Endothelial cell of umbilical vein (primary cell): ENCODE results near the gene PLAAT2. TPM values are rescaled to one million over a fixed set of nuclear protein-coding genes. Genes with fewer than 3 reads are reported as not detected.
A peak's percentile ranks its signal among the peaks of the same experiment; 100 is the strongest.

Experiments used
- BruUV-seq: library from RNA; stranded (reverse); fragments of 400-500 nt; replicated peaks from 2 replicates; lab custom pipeline; 2021; lab: Mats Ljungman, UMichigan
- CTCF ChIA-PET: fragments of 300-600, 350-600 bp; sonication (Branson Sonifier 250); formaldehyde crosslinking; loops from one replicate; lab custom pipeline; 2021; ENCODE audit warnings: antibody characterized with exemption, inconsistent platforms; lab: Charles Lee
- POLR2A ChIA-PET: fragments of 300-600, 350-600 bp; sonication (Branson Sonifier 250); formaldehyde crosslinking; loops from one replicate; lab custom pipeline; 2021; ENCODE audit warnings: antibody characterized with exemption, inconsistent platforms; lab: Charles Lee
- DNase-seq: peaks from one replicate; pipeline ENCODE4 v3.0.0-alpha.2; 2011; ENCODE audit warnings: low read depth, low spot score
- FAIRE-seq: peaks from 2 replicates; lab custom pipeline; 2011; peaks lifted over from hg19 to GRCh38; lab: Jason Lieb, UNC
- H2AFZ ChIP-seq: 2 replicates; pipeline ENCODE4 v1.6.0; 2012; ENCODE audit warnings: low read depth, low read length, control low read depth, inconsistent platforms
- H3K27ac ChIP-seq: 2 replicates; pipeline ENCODE4 v1.5.1; 2011; ENCODE audit warnings: low read depth, mild to moderate bottlenecking, control low read depth, low read length, moderate library complexity; ENCODE audit not compliant: insufficient read depth
- H3K27me3 ChIP-seq, 2 experiments: 2 replicates each; pipeline versions ENCODE4 v1.6.0 to v1.6.1; 2011; ENCODE audit warnings: low read length in 2 of 2, mixed read lengths in 1 of 2; ENCODE audit not compliant: control insufficient read depth in 2 of 2, insufficient read depth in 2 of 2
- H3K36me3 ChIP-seq, 2 experiments: 2 replicates in 1 of 2; 3 replicates in 1 of 2; pipeline ENCODE4 v1.5.1; 2011; ENCODE audit warnings: low read length in 2 of 2, mild to moderate bottlenecking in 1 of 2, moderate library complexity in 1 of 2; ENCODE audit not compliant: control insufficient read depth in 2 of 2, insufficient read depth in 2 of 2; ENCODE audit errors: extremely low read depth in 1 of 2
- H3K4me1 ChIP-seq: 3 replicates; pipeline ENCODE4 v1.5.1; 2011; ENCODE audit warnings: mild to moderate bottlenecking, low read length; ENCODE audit not compliant: control insufficient read depth, insufficient read depth; ENCODE audit errors: extremely low read depth
- H3K4me2 ChIP-seq: 2 replicates; pipeline ENCODE4 v1.6.1; 2011; ENCODE audit warnings: low read length, control low read depth, mixed read lengths; ENCODE audit not compliant: insufficient read depth
- H3K4me3 ChIP-seq, 3 experiments: fragments of 200-600 bp in 1 of 3; sonication (generic), shearing (Covaris generic) in 1 of 3; replicated peaks in 1 of 3; 2 replicates each; pipeline ENCODE4 v1.5.1; 2011 to 2016; ENCODE audit warnings: control low read depth in 3 of 3, low read length in 3 of 3, mild to moderate bottlenecking in 2 of 3, inconsistent platforms in 1 of 3, low read depth in 1 of 3, moderate library complexity in 1 of 3; ENCODE audit not compliant: insufficient read depth in 1 of 3
- H3K79me2 ChIP-seq: 2 replicates; pipeline ENCODE4 v1.6.0; 2012; ENCODE audit warnings: low read length, inconsistent platforms; ENCODE audit not compliant: control insufficient read depth, insufficient read depth
- H3K9ac ChIP-seq: replicated peaks from 2 replicates; pipeline ENCODE3; 2011; ENCODE audit warnings: low read length, control low read depth; ENCODE audit not compliant: insufficient read depth; ENCODE audit errors: extremely low read depth
- H3K9me1 ChIP-seq: replicated peaks from 3 replicates; pipeline ENCODE4 v1.6.0; 2011; ENCODE audit warnings: mild to moderate bottlenecking, low read length; ENCODE audit not compliant: control insufficient read depth, insufficient read depth; ENCODE audit errors: extremely low read depth
- H3K9me3 ChIP-seq: replicated peaks from 2 replicates; pipeline ENCODE4 v1.5.1; 2012; ENCODE audit warnings: low read length, inconsistent platforms; ENCODE audit not compliant: control insufficient read depth, insufficient read depth
- H4K20me1 ChIP-seq: replicated peaks from 2 replicates; pipeline ENCODE3; 2011; ENCODE audit warnings: mild to moderate bottlenecking, low read length; ENCODE audit not compliant: control insufficient read depth, insufficient read depth; ENCODE audit errors: extremely low read depth
- CTCF ChIP-seq, 2 donors: IDR thresholded peaks; 1 replicate in 1 of 2; 2 replicates in 1 of 2; pipeline ENCODE4 v1.5.1; 2011; ENCODE audit warnings: low read length in 2 of 2, mild to moderate bottlenecking in 2 of 2, moderate library complexity in 2 of 2, control low read depth in 1 of 2, inconsistent platforms in 1 of 2, low read depth in 1 of 2; ENCODE audit not compliant: insufficient read depth in 1 of 2; ENCODE audit errors: extremely low read depth in 1 of 2
- EZH2 ChIP-seq: IDR thresholded peaks from 2 replicates; pipeline ENCODE4 v1.6.1; 2012; ENCODE audit warnings: borderline replicate concordance, low read depth, mild to moderate bottlenecking, moderate library complexity, low read length, inconsistent platforms; ENCODE audit not compliant: severe bottlenecking
- JUN ChIP-seq: IDR thresholded peaks from 2 replicates; pipeline ENCODE4 v1.6.1; 2011; ENCODE audit warnings: borderline replicate concordance, low read depth; ENCODE audit not compliant: insufficient read length, insufficient read depth
- MYC ChIP-seq: IDR thresholded peaks from one replicate; pipeline ENCODE4 v1.6.1; 2011; ENCODE audit warnings: mild to moderate bottlenecking, low read depth, low read length
- POLR2A ChIP-seq: IDR thresholded peaks from 2 replicates; pipeline ENCODE4 v1.6.1; 2012; ENCODE audit warnings: low read depth, mild to moderate bottlenecking, control low read depth, low read length
- dilution Hi-C: fragments of 300-500 bp; cut with MboI; formaldehyde crosslinking; loops from one replicate; pipeline ENCODE4 v1.15.0; 2019; ENCODE audit warnings: low sequenced_read_pairs; ENCODE audit not compliant: extremely low pct_ligation_motif_present
- intact Hi-C: fragments of 100-400 bp; cut with micrococcal nuclease; formaldehyde crosslinking; loops from one replicate; pipeline ENCODE4 v1.10.0; 2022
- polyA plus RNA-seq, 4 experiments: library from polyadenylated mRNA; depleted of rRNA in 3 of 4; stranded (reverse) in 3 of 4; unstranded in 1 of 4; fragments of >200 nt; gene quantifications; 2 replicates each; pipeline versions ENCODE4 v1.2.1 to v1.2.3, GENCODE V29; 2011 to 2012; ENCODE audit warnings: missing spikeins in 1 of 4
- total RNA-seq: library from RNA; stranded (reverse); gene quantifications from 2 replicates; pipeline ENCODE4 v1.2.3, GENCODE V29; 2021

The PLAAT2 gene
- total and polyA plus RNA-seq, 2 donors (not counting 3 experiments of a cell fraction or from before 2014, with no cell fraction given) = 0.40 TPM; not detected in 1

- POLR2A ChIA-PET = no interaction called here
- no peak overlapping the region for H3K4me2 ChIP-seq
- no peaks in the 10 kb centered on the region for H3K9me3 ChIP-seq
- DNase-seq (no peak), FAIRE-seq (peak; percentile 33)
- BruUV-seq = no TSS peak
- no peaks in the 10 kb centered on the region for H3K4me1 ChIP-seq
- H3K27ac ChIP-seq = no peak overlapping the region
- dilution Hi-C loops (no loop called here), intact Hi-C loops (no loop called here)
- H2AFZ ChIP-seq = no peak overlapping the region
- CTCF ChIA-PET = interaction anchor here (0.6 to 4.2 kb wide), 3 partner anchors 29 to 472 kb away, joined by 3 to 18 read pairs (median 4); no protein-coding TSS in a partner anchor
- peak in 1 of 2 donors; percentile 18 for TF ChIP-seq CTCF (IDR thresholded peaks at IDR 0.05; ENCODE audit: extremely low read depth in 1 of 2, insufficient read depth in 1 of 2, low read depth in 1 of 2, low read length in 2 of 2)
- TF ChIP-seq JUN = no peak
- no peaks in the 10 kb centered on the region for H3K36me3 ChIP-seq
- no peak overlapping the region for H3K4me3 ChIP-seq
- peaks cover 0 to 11% of the 10 kb centered on the region in 2 experiments for H3K27me3 ChIP-seq
- H3K9me1 ChIP-seq = no peaks in the 10 kb centered on the region
- H3K9ac ChIP-seq = no peak overlapping the region
- no peaks in the 10 kb centered on the region for H3K79me2 ChIP-seq
- H4K20me1 ChIP-seq = no peaks in the 10 kb centered on the region
Observed at GRCh38 chr11:63508009-63508408, 55.2 kb downstream of the PLAAT2 start.

GRCh38 chr11:63507511-63507910 lies 55.7 kb downstream of the PLAAT2 start:
- no peaks in the 10 kb centered on the region for H3K9me1 ChIP-seq
- dilution Hi-C loops = no loop called here
- no peak overlapping the region for H3K27ac ChIP-seq
- no peaks in the 10 kb centered on the region for H3K9me3 ChIP-seq
- no peak overlapping the region for H2AFZ ChIP-seq
- FAIRE-seq (no peak), DNase-seq (no peak)
- CTCF ChIA-PET = interaction anchor here (1.2 to 4.2 kb wide), 2 partner anchors 28 to 472 kb away, joined by 4 to 18 read pairs; no protein-coding TSS in a partner anchor
- POLR2A ChIA-PET = no interaction called here
- H3K27me3 ChIP-seq = peaks cover 0 to 11% of the 10 kb centered on the region in 2 experiments
- no peak for TF ChIP-seq EZH2
- no peak for TF ChIP-seq POLR2A
- no peak for TF ChIP-seq MYC
- H3K4me2 ChIP-seq = no peak overlapping the region
- H3K36me3 ChIP-seq = no peaks in the 10 kb centered on the region
- H3K79me2 ChIP-seq = no peaks in the 10 kb centered on the region
- BruUV-seq = no TSS peak
- no peaks in the 10 kb centered on the region for H4K20me1 ChIP-seq
- no peak overlapping the region for H3K4me3 ChIP-seq
- no peaks in the 10 kb centered on the region for H3K4me1 ChIP-seq
- intact Hi-C loops = no loop called here
- no peak overlapping the region for H3K9ac ChIP-seq
